BJ (cell line): ENCODE data around the gene SWI5. TPM values are rescaled to one million over a fixed set of nuclear protein-coding genes. Genes with fewer than 3 reads are reported as not detected.

Source experiments
- CTCF ChIA-PET: fragments of 350-600 bp; formaldehyde crosslinking; extraction: SDS; loops from one replicate; lab custom pipeline; 2021; ENCODE audit warnings: antibody characterized with exemption, inconsistent platforms; lab: Yijun Ruan, JAX
- POLR2A ChIA-PET: fragments of 300-600 bp; sonication (Branson Sonifier 250); formaldehyde crosslinking; extraction: SDS; loops from one replicate; lab custom pipeline; 2021; ENCODE audit warnings: antibody characterized with exemption; lab: Charles Lee
- DNase-seq: peaks from one replicate; pipeline ENCODE4 v3.0.0-alpha.2; 2011; ENCODE audit warnings: low read depth
- H3K27me3 ChIP-seq: 2 replicates; pipeline ENCODE4 v1.6.0; 2011; ENCODE audit warnings: low read length; ENCODE audit not compliant: control insufficient read depth, insufficient read depth
- H3K36me3 ChIP-seq: 2 replicates; pipeline ENCODE4 v1.5.1; 2011; ENCODE audit warnings: low read length; ENCODE audit not compliant: control insufficient read depth, insufficient read depth
- H3K4me3 ChIP-seq: 2 replicates; pipeline ENCODE4 v1.5.1; 2011; ENCODE audit warnings: low read depth, mild to moderate bottlenecking, control low read depth, low read length
- polyA plus RNA-seq: library from polyadenylated mRNA; depleted of rRNA; stranded (reverse); fragments of >200 nt; gene quantifications from 2 replicates; pipeline ENCODE4 v1.2.3, GENCODE V29; 2011
- TF ChIP-seq, protein P1 (sequence below): IDR thresholded peaks from 2 replicates; pipeline ENCODE4 v1.5.1; 2011; ENCODE audit warnings: low read depth, mild to moderate bottlenecking, control low read depth, inconsistent platforms, low read length, moderate library complexity; ENCODE audit not compliant: insufficient read depth

The SWI5 gene
- polyA plus RNA-seq, 1 experiment, result 77.4 TPM

DNA sequence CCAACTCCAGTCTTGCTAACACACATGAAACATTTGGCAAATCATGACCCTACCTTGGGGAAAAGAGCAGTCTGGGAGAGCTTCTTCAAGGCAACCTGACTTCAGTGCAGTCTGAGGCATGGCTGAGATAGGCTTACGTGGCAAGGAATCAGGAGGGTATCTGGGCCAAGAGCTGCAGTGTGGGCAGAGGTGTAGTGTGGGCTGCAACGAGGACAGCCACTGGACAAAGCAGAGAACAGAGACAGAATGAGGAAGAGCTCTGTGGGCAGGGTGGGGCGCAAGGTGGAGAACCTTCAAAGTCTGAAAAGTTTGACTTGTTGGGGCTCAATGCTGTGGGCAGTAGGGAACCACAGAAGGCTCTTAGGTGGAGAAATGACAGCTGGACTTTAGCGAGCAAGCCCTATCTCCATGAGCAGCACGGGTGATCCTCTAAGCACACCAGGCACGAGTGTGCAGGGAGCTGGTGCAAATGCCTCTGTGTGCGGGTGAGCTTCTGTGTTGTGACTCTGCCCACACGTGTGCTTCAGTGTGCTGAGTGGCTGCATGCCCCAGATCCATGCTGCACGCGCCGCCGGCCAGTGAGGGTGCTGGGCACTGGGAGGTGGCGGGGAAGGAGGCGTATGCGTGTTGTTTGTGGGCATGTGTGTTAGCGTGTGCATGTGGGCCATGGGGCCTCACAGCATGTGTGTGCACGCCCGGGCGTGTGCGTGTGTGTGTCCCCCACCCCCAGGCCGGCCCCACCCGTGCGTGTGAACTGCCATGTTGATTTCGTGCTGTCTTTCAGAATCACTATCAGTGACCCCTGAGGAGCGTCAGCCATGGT, 23.5 kb upstream of the SWI5 start:
- Histone ChIP-seq H3K27me3 (no peaks in the 10 kb centered on the region), H3K4me3 (no peak overlapping the region), H3K36me3 (peaks cover 12% of the 10 kb centered on the region)
- DNase-seq, result no peak
- CTCF ChIA-PET, result interaction anchor here (1.3 to 1.6 kb wide), 2 partner anchors 41 to 49 kb away, joined by 4 read pairs; partner anchors contain the start of gene DNM1
- TF ChIP-seq, protein P1, sequence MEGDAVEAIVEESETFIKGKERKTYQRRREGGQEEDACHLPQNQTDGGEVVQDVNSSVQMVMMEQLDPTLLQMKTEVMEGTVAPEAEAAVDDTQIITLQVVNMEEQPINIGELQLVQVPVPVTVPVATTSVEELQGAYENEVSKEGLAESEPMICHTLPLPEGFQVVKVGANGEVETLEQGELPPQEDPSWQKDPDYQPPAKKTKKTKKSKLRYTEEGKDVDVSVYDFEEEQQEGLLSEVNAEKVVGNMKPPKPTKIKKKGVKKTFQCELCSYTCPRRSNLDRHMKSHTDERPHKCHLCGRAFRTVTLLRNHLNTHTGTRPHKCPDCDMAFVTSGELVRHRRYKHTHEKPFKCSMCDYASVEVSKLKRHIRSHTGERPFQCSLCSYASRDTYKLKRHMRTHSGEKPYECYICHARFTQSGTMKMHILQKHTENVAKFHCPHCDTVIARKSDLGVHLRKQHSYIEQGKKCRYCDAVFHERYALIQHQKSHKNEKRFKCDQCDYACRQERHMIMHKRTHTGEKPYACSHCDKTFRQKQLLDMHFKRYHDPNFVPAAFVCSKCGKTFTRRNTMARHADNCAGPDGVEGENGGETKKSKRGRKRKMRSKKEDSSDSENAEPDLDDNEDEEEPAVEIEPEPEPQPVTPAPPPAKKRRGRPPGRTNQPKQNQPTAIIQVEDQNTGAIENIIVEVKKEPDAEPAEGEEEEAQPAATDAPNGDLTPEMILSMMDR, result no peak
- POLR2A ChIA-PET, result no interaction called here

DNA sequence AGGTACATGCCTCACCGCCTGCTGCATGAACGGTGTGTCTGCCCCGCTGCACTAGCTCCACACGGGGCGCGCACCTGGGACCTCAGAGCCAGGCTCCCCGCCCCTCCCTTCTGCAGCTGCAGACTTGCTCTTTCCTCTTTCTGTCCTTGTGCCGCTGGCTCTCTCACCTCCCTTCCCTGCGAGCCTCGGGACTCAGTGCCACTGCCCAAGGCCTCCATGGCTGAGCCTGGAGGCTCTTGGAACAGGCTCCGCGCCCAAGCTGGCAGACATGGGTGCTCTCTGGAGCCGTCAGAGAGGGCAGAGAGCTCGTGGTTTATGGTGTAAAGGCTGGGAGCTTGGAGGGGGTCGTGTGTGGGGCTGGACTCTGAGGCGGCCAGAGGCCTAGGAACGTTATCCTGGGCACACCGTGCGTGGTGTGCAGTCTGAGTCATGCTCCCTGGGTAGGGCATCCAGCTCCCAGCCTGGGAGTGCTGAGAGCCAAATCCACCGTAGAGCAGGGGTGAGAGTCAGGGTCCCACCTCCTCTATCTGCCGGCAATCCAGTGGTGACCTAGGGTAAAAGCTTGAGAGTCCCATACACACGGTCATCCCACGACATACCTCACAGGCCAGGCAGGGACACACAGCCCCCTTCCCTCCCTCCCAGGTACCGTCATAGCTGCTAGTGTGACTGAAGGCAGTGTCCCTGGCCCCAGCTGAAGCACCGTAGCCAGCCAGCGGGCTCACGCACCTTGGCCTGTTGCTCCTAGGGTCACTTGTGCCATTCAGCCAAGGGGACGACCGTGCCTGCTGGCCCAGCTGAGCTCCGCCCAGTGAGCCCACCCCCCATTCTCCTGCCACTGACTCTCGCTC, 22.7 kb upstream of the SWI5 start:
- TF ChIP-seq, protein P1, result no peak
- Histone ChIP-seq H3K36me3 (peaks cover 19% of the 10 kb centered on the region), H3K4me3 (no peak overlapping the region), H3K27me3 (no peaks in the 10 kb centered on the region)
- ChIA-PET POLR2A (no interaction called here), CTCF (interaction anchor here (0.9 to 3.9 kb wide), 5 partner anchors 9 to 50 kb away, joined by 3 to 24 read pairs (median 4); partner anchors contain the start of gene DNM1)
- no peak for DNase-seq

DNA sequence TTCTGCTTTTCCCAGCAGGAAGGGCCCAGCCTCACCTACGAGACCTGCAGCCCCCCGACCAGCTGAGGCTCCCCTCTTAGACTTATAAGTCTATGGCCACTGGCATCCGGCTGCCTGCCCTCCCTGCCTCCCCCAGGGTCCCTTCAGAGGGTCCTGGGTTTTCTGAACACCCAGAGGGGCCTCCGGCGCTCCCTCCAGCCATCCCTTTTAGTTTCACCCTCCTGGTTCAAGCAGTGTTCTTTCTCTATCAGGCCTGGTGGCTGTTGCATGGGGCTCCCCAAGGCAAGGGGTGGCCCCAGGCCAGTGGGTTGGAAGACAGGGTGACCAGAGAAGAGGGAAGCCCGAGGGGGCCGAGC, 22.1 kb upstream of the SWI5 start:
- H3K27me3 ChIP-seq, result no peaks in the 10 kb centered on the region
- H3K36me3 ChIP-seq, result peaks cover 25% of the 10 kb centered on the region
- POLR2A ChIA-PET, result no interaction called here
- no peak overlapping the region for H3K4me3 ChIP-seq
- CTCF ChIA-PET, result interaction anchor here (0.9 to 3.9 kb wide), 5 partner anchors 9 to 50 kb away, joined by 3 to 24 read pairs (median 4); partner anchors contain the start of gene DNM1
- TF ChIP-seq, protein P1, result no peak
- no peak for DNase-seq

DNA sequence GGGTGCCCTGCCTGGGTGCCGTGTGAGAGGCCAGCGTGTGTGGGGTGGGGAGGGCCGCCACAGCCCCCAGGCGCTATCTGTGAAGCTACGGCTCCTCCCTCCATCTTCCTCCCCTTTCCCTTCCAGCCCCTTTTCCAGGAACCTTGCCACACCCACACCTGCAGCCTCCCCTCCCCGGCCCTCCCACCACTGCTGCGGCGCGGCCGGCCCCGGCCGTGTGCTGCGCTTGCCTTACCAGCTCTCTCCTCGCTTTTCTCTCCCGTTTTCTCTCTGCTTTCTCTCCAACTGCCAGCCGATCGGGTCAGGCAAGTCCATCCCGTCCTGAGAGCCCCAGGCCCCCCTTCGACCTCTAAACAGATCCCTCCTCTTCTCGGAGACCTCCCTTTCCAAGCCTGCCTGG, 21.7 kb upstream of the SWI5 start:
- no peaks in the 10 kb centered on the region for H3K27me3 ChIP-seq
- TF ChIP-seq, protein P1, result no peak
- peaks cover 29% of the 10 kb centered on the region for H3K36me3 ChIP-seq
- no peak for DNase-seq
- POLR2A ChIA-PET, result no interaction called here
- CTCF ChIA-PET, result interaction anchor here (1.1 to 3.9 kb wide), 5 partner anchors 9 to 45 kb away, joined by 3 to 24 read pairs (median 4); no protein-coding TSS in a partner anchor
- H3K4me3 ChIP-seq, result no peak overlapping the region
